ENCODE data around the gene PSMG4. TPM values are rescaled to one million over a fixed set of nuclear protein-coding genes. Genes with fewer than 3 reads are reported as not detected.

The PSMG4 gene
- total and polyA plus RNA-seq, 2 of the 8 experiments (the other 6 are each of a cell fraction or from before 2014, with no cell fraction given), result 40.6 to 113 TPM

- Histone ChIP-seq H2BK20ac (ENCODE audit: low read length) (no peak overlapping the region), H3K23ac (ENCODE audit: insufficient read length) (no peak overlapping the region), H3K27me3 (replicated peaks in 1 of 4; ENCODE audit: control insufficient read depth in 3 of 4, extremely low read depth in 1 of 4, insufficient read depth in 3 of 4, low read length in 3 of 4) (no peaks in the 10 kb centered on the region), H2BK120ac (replicated peaks; ENCODE audit: low read depth, low read length) (no peak overlapping the region), H4K5ac (ENCODE audit: insufficient read length, low read depth, low read length) (no peak overlapping the region), H3K14ac (ENCODE audit: insufficient read length) (no peak overlapping the region), H3K27ac (ENCODE audit: low read depth, low read length) (no peak overlapping the region), H3K23me2 (ENCODE audit: low read depth, low read length) (no peaks in the 10 kb centered on the region), H3K4me3 (ENCODE audit: extremely low read depth in 1 of 4, insufficient read depth in 2 of 4, low read depth in 3 of 4, low read length in 4 of 4) (no peak overlapping the region), H3K9ac (replicated peaks in 1 of 4; ENCODE audit: extremely low read depth in 1 of 4, low read depth in 3 of 4, low read length in 3 of 4) (no peak overlapping the region), H3K9me3 (ENCODE audit: insufficient read depth in 2 of 2, low read depth in 1 of 2, low read length in 1 of 2) (no peaks in the 10 kb centered on the region), H3K4me2 (ENCODE audit: insufficient read depth in 1 of 2, low read depth in 2 of 2, low read length in 2 of 2) (no peak overlapping the region), H2BK15ac (ENCODE audit: low read length) (no peak overlapping the region), H3K79me1 (ENCODE audit: low read depth, low read length) (no peaks in the 10 kb centered on the region), H2BK5ac (ENCODE audit: low read depth, low read length) (no peak overlapping the region), H3K79me2 (ENCODE audit: control insufficient read depth in 1 of 2, insufficient read depth in 2 of 2, low read length in 2 of 2) (no peaks in the 10 kb centered on the region), H2AFZ (ENCODE audit: low read length) (no peak overlapping the region), H4K20me1 (replicated peaks in 1 of 2; ENCODE audit: control insufficient read depth in 1 of 2, insufficient read depth in 2 of 2, low read length in 2 of 2) (no peaks in the 10 kb centered on the region), H3K4me1 (replicated peaks in 1 of 4; ENCODE audit: control insufficient read depth in 3 of 4, insufficient read depth in 4 of 4, low read length in 3 of 4) (no peaks in the 10 kb centered on the region), H3K56ac (replicated peaks; ENCODE audit: insufficient read length, low read depth, low read length) (no peak overlapping the region), H3K18ac (ENCODE audit: extremely low read depth, low read length) (no peak overlapping the region), H3K36me3 (ENCODE audit: control insufficient read depth in 2 of 4, insufficient read depth in 4 of 4, low read length in 3 of 4) (no peaks in the 10 kb centered on the region; a peak in 1 of 8 replicates), H2BK12ac (ENCODE audit: low read depth, low read length) (no peak overlapping the region), H3K4ac (replicated peaks; ENCODE audit: insufficient read length, low read depth, low read length) (no peak overlapping the region), H4K91ac (replicated peaks; ENCODE audit: insufficient read length, low read length) (no peak overlapping the region), H4K8ac (ENCODE audit: extremely low read depth, insufficient read depth, low read length) (no peak overlapping the region), H2AK5ac (ENCODE audit: low read depth, low read length) (no peak overlapping the region)
- DNase-seq (ENCODE audit: low read depth in 1 of 2, low spot score in 2 of 2) (no peak), FAIRE-seq (no peak)
- WGBS, 2 experiments (ENCODE audit: extremely low coverage in 1 of 2, insufficient coverage in 1 of 2, insufficient read length in 1 of 2, insufficient replicate concordance in 2 of 2, low coverage in 1 of 2, low lambda C conversion rate in 2 of 2, missing lambda C conversion rate in 1 of 2), result 92% methylated on average over 10 of the region's 10 CpGs; no CpG with 5 or more reads in 1 of the 2 experiments
- ChIA-PET POLR2A (ENCODE audit: partially characterized antibody) (no interaction called here), CTCF (ENCODE audit: partially characterized antibody) (interaction anchor here (0.6 to 6.0 kb wide), 10 partner anchors 9 to 169 kb away, joined by 3 to 35 read pairs (median 3); no protein-coding TSS in a partner anchor)
- TF ChIP-seq POLR2AphosphoS5 (IDR thresholded peaks at IDR 0.05; ENCODE audit: low read depth, low read length) (no peak), CBX5 (IDR thresholded peaks at IDR 0.05; ENCODE audit: low read depth, low read length) (no peak), EGR1 (IDR thresholded peaks at IDR 0.05; ENCODE audit: borderline replicate concordance, low read depth, low read length) (no peak), TBP (IDR thresholded peaks at IDR 0.05; ENCODE audit: low read depth, low read length) (no peak), MAX (IDR thresholded peaks at IDR 0.05) (no peak), KDM5A (IDR thresholded peaks at IDR 0.05; ENCODE audit: low read length) (no peak), CTBP2 (IDR thresholded peaks at IDR 0.05; ENCODE audit: borderline replicate concordance, insufficient read depth, insufficient read length, low read length) (no peak), EP300 (IDR thresholded peaks at IDR 0.05; ENCODE audit: borderline replicate concordance in 1 of 2, low read depth in 2 of 2, low read length in 2 of 2) (no peak), KDM1A (IDR thresholded peaks at IDR 0.05; ENCODE audit: borderline replicate concordance, low read length) (no peak), POLR2A (IDR thresholded peaks at IDR 0.05; ENCODE audit: control extremely low read depth in 1 of 2, low read depth in 2 of 2, low read length in 2 of 2) (no peak), SP1 (IDR thresholded peaks at IDR 0.05; ENCODE audit: low read depth, low read length) (no peak), POU5F1 (IDR thresholded peaks at IDR 0.05; ENCODE audit: low read depth, low read length) (no peak)
- TF ChIP-seq, protein P1, sequence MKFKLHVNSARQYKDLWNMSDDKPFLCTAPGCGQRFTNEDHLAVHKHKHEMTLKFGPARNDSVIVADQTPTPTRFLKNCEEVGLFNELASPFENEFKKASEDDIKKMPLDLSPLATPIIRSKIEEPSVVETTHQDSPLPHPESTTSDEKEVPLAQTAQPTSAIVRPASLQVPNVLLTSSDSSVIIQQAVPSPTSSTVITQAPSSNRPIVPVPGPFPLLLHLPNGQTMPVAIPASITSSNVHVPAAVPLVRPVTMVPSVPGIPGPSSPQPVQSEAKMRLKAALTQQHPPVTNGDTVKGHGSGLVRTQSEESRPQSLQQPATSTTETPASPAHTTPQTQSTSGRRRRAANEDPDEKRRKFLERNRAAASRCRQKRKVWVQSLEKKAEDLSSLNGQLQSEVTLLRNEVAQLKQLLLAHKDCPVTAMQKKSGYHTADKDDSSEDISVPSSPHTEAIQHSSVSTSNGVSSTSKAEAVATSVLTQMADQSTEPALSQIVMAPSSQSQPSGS (IDR thresholded peaks at IDR 0.05; ENCODE audit: low read length), result no peak
Measured at GRCh38 chr6:3299221-3299620, 40.5 kb downstream of the PSMG4 start.

All from H1 (cell line).